ENCODE data around the gene FRMD8. TPM values are rescaled to one million over a fixed set of nuclear protein-coding genes. Genes with fewer than 3 reads are reported as not detected.
"Not testable (repeated sequence)": the region's sequence is repeated elsewhere in the genome, so short reads cannot be mapped to it uniquely, and the experiment has no call there.

Gene FRMD8
- polyA plus RNA-seq, 3 donors from 2014 or later, result 62.8 to 73.5 (median 63.4) TPM

- not testable (repeated sequence) for H3K4me3 Mint-ChIP-seq; H3K27me3 Mint-ChIP-seq (ENCODE audit: low read depth in 3 of 3); H3K36me3 Mint-ChIP-seq; H3K9me3 Mint-ChIP-seq; H3K27ac Mint-ChIP-seq; DNase-seq
- H3K4me1 Mint-ChIP-seq, result peaks cover 14 to 18% of the 10 kb centered on the region in 2 donors
Measured at GRCh38 chr11:65451301-65451700, 64.9 kb downstream of the FRMD8 start.

- H3K36me3 Mint-ChIP-seq; H3K27me3 Mint-ChIP-seq (ENCODE audit: low read depth in 3 of 3); H3K27ac Mint-ChIP-seq; DNase-seq; H3K9me3 Mint-ChIP-seq; H3K4me3 Mint-ChIP-seq: not testable (repeated sequence)
- H3K4me1 Mint-ChIP-seq, result peaks cover 14 to 22% of the 10 kb centered on the region in 2 donors
Measured at GRCh38 chr11:65452259-65452658, 65.8 kb downstream of the FRMD8 start.

- Mint-ChIP-seq H3K36me3 (no peaks in the 10 kb centered on the region), H3K9me3 (no peaks in the 10 kb centered on the region), H3K27ac (peak overlapping the region in 3 of 6 donors; percentile 33 to 50 (median 45)), H3K4me1 (peaks cover 14 to 22% of the 10 kb centered on the region in 2 donors), H3K4me3 (no peak overlapping the region), H3K27me3 (ENCODE audit: low read depth in 3 of 3) (peaks cover 0 to 6% (median 1%) of the 10 kb centered on the region in 3 donors)
- DNase-seq, result no peak
Measured at GRCh38 chr11:65452806-65453490, 66.5 kb downstream of the FRMD8 start.

GRCh38 chr11:65454311-65454695 lies 67.9 kb downstream of the FRMD8 start:
- Mint-ChIP-seq H3K27me3 (ENCODE audit: low read depth in 3 of 3) (peaks cover 0 to 6% (median 0%) of the 10 kb centered on the region in 3 donors), H3K36me3 (no peaks in the 10 kb centered on the region), H3K9me3 (no peaks in the 10 kb centered on the region), H3K27ac (peak overlapping the region in 5 of 6 donors; percentile 67 to 91 (median 77)), H3K4me3 (peak overlapping the region; percentile 82 to 95 (median 87)), H3K4me1 (peaks cover 14 to 22% of the 10 kb centered on the region in 2 donors)
- no peak for DNase-seq

- H3K27ac Mint-ChIP-seq, result peak overlapping the region; percentile 67 to 91 (median 78)
- H3K9me3 Mint-ChIP-seq, result no peaks in the 10 kb centered on the region
- no peaks in the 10 kb centered on the region for H3K36me3 Mint-ChIP-seq
- peaks cover 14 to 22% of the 10 kb centered on the region in 2 donors for H3K4me1 Mint-ChIP-seq
- peaks cover 0 to 6% (median 0%) of the 10 kb centered on the region in 3 donors for H3K27me3 Mint-ChIP-seq (ENCODE audit: low read depth in 3 of 3)
- DNase-seq, result peak; percentile 71 to 75 (median 71)
- H3K4me3 Mint-ChIP-seq, result peak overlapping the region; percentile 82 to 95 (median 87)
Measured at GRCh38 chr11:65454696-65455456, 68.4 kb downstream of the FRMD8 start.

- Mint-ChIP-seq H3K36me3 (no peaks in the 10 kb centered on the region), H3K9me3 (no peaks in the 10 kb centered on the region), H3K27ac (peak overlapping the region in 4 of 6 donors; percentile 49 to 71 (median 62)), H3K27me3 (ENCODE audit: low read depth in 3 of 3) (peaks cover 0 to 6% (median 0%) of the 10 kb centered on the region in 3 donors), H3K4me1 (peaks cover 14 to 22% of the 10 kb centered on the region in 2 donors), H3K4me3 (peak overlapping the region in 4 of 5 donors; percentile 33 to 65 (median 48))
- no peak for DNase-seq
Measured at GRCh38 chr11:65456418-65456817, 70.0 kb downstream of the FRMD8 start.

- no peak for DNase-seq
- no peaks in the 10 kb centered on the region for H3K36me3 Mint-ChIP-seq
- no peak overlapping the region for H3K27ac Mint-ChIP-seq
- peaks cover 0 to 6% (median 0%) of the 10 kb centered on the region in 3 donors for H3K27me3 Mint-ChIP-seq (ENCODE audit: low read depth in 3 of 3)
- no peak overlapping the region for H3K4me3 Mint-ChIP-seq
- no peaks in the 10 kb centered on the region for H3K9me3 Mint-ChIP-seq
- peaks cover 13 to 19% of the 10 kb centered on the region in 2 donors for H3K4me1 Mint-ChIP-seq
Measured at GRCh38 chr11:65459552-65459951, 73.1 kb downstream of the FRMD8 start.

Other genes with a start within 250 kb of the FRMD8 start
- not detected for gene SPDYC, start 216.4 kb upstream of the FRMD8 start, polyA plus RNA-seq
- 100 to 1,000 TPM; 124 to 155 (median 148) TPM for gene CAPN1, start 204.7 kb upstream of the FRMD8 start, polyA plus RNA-seq
- gene POLA2, start 124.7 kb upstream of the FRMD8 start, polyA plus RNA-seq, result 10 to 100 TPM; 10.1 to 11.8 (median 11.8) TPM
- gene CDC42EP2, start 71.8 kb upstream of the FRMD8 start, polyA plus RNA-seq, result not detected
- 10 to 100 TPM; 44.9 to 63.5 (median 53.9) TPM for gene DPF2, start 52.8 kb upstream of the FRMD8 start, polyA plus RNA-seq
- 1 to 10 TPM in 1 of 3 donors, under 1 TPM in 2; 0.90 to 1.2 (median 0.90) TPM for gene TIGD3, start 31.9 kb upstream of the FRMD8 start, polyA plus RNA-seq
- gene SLC25A45, start 4.0 kb upstream of the FRMD8 start, polyA plus RNA-seq, result 10 to 100 TPM in 2 of 3 donors, 1 to 10 TPM in 1; 4.5 to 16.0 (median 10.3) TPM
- 1 to 10 TPM in 2 of 3 donors, under 1 TPM in 1; 0.26 to 5.9 (median 1.4) TPM for gene NEAT1, start 36.2 kb downstream of the FRMD8 start, polyA plus RNA-seq
- gene MALAT1, start 112.4 kb downstream of the FRMD8 start, polyA plus RNA-seq, result 1,000 to 10,000 TPM; 1,459 to 3,517 (median 2,451) TPM
- gene SCYL1, start 138.4 kb downstream of the FRMD8 start, polyA plus RNA-seq, result 10 to 100 TPM; 17.8 to 52.5 (median 23.3) TPM
- gene LTBP3, start 171.7 kb downstream of the FRMD8 start, polyA plus RNA-seq, result 10 to 100 TPM in 2 of 3 donors, 1 to 10 TPM in 1; 3.3 to 21.0 (median 14.5) TPM
- 100 to 1,000 TPM in 2 of 3 donors, 10 to 100 TPM in 1; 100.0 to 138 (median 117) TPM for gene ZNRD2, start 183.8 kb downstream of the FRMD8 start, polyA plus RNA-seq
- 100 to 1,000 TPM in 2 of 3 donors, 10 to 100 TPM in 1; 98.6 to 173 (median 158) TPM for gene FAM89B, start 185.9 kb downstream of the FRMD8 start, polyA plus RNA-seq
- gene EHBP1L1, start 189.4 kb downstream of the FRMD8 start, polyA plus RNA-seq, result 10 to 100 TPM; 14.8 to 19.3 (median 17.7) TPM
- not detected for gene KCNK7, start 209.2 kb downstream of the FRMD8 start, polyA plus RNA-seq
- 10 to 100 TPM; 11.1 to 29.5 (median 12.3) TPM for gene MAP3K11, start 227.6 kb downstream of the FRMD8 start, polyA plus RNA-seq
- 10 to 100 TPM in 1 of 3 donors, under 1 TPM in 2; 0.14 to 11.7 (median 0.89) TPM for gene PCNX3, start 229.1 kb downstream of the FRMD8 start, polyA plus RNA-seq